Measurements from ENCODE around the gene COX8C. TPM values are rescaled to one million over a fixed set of nuclear protein-coding genes. Genes with fewer than 3 reads are reported as not detected.

COX8C gene
- total and polyA plus RNA-seq, 8 donors = 0.36 to 0.44 (median 0.40) TPM; not detected in 4

DNA sequence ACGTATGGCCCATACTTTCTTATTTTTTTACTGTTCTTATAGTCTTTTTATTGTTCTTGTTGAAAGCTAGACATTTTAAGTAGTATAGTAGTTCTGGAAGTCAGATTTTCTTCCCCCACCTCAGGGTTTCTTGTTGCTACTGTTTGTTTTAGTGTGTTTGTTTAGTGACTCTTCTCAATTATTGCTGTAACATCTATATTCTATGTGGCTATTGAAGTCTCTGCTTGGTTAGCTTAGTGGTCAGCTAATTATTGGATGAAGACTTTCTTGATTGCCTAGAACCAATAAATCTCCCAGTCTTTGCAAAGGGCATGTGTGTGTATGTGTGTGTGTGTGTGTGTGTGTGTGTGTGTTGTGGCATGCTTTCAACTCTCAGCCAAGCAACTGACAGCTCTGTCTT is 49.5 kb downstream of the COX8C start:
- DNase-seq (no peak), ATAC-seq (no peak)
- Histone ChIP-seq H3K36me3 (no peaks in the 10 kb centered on the region), H3K4me3 (no peak overlapping the region), H3K4me1 (no peaks in the 10 kb centered on the region), H3K9me3 (peaks cover 0 to 3% of the 10 kb centered on the region in 2 donors), H3K27me3 (no peaks in the 10 kb centered on the region), H3K27ac (no peak overlapping the region)
- intact Hi-C loops (cut with DNase I) = no loop called here
- TF ChIP-seq, protein P1, sequence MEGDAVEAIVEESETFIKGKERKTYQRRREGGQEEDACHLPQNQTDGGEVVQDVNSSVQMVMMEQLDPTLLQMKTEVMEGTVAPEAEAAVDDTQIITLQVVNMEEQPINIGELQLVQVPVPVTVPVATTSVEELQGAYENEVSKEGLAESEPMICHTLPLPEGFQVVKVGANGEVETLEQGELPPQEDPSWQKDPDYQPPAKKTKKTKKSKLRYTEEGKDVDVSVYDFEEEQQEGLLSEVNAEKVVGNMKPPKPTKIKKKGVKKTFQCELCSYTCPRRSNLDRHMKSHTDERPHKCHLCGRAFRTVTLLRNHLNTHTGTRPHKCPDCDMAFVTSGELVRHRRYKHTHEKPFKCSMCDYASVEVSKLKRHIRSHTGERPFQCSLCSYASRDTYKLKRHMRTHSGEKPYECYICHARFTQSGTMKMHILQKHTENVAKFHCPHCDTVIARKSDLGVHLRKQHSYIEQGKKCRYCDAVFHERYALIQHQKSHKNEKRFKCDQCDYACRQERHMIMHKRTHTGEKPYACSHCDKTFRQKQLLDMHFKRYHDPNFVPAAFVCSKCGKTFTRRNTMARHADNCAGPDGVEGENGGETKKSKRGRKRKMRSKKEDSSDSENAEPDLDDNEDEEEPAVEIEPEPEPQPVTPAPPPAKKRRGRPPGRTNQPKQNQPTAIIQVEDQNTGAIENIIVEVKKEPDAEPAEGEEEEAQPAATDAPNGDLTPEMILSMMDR (IDR thresholded peaks at IDR 0.05) = no peak

Other genes starting within 250 kb of the COX8C start
- gene ITPK1, start 231.3 kb upstream of the COX8C start, total RNA-seq = 100 to 1,000 TPM in 1 of 2 donors, 10 to 100 TPM in 1; 65.6 to 108 TPM
- 10 to 100 TPM; 18.1 to 22.5 (median 20.0) TPM for gene ITPK1, start 231.3 kb upstream of the COX8C start, polyA plus RNA-seq (ENCODE audit: insufficient read length in 6 of 6)
- gene MOAP1, start 162.3 kb upstream of the COX8C start, total RNA-seq = 10 to 100 TPM; 20.3 to 28.9 TPM
- gene MOAP1, start 162.3 kb upstream of the COX8C start, polyA plus RNA-seq (ENCODE audit: insufficient read length in 6 of 6) = 10 to 100 TPM; 31.2 to 37.0 (median 35.3) TPM
- 10 to 100 TPM; 29.1 to 42.7 TPM for gene LYSET, start 161.9 kb upstream of the COX8C start, total RNA-seq
- gene LYSET, start 161.9 kb upstream of the COX8C start, polyA plus RNA-seq (ENCODE audit: insufficient read length in 6 of 6) = 10 to 100 TPM; 21.9 to 24.9 (median 22.7) TPM
- 10 to 100 TPM; 12.2 to 12.9 TPM for gene GON7, start 140.1 kb upstream of the COX8C start, total RNA-seq
- 10 to 100 TPM; 11.7 to 16.5 (median 14.3) TPM for gene GON7, start 140.1 kb upstream of the COX8C start, polyA plus RNA-seq (ENCODE audit: insufficient read length in 6 of 6)
- 10 to 100 TPM; 19.4 to 21.2 TPM for gene UBR7, start 139.9 kb upstream of the COX8C start, total RNA-seq
- 10 to 100 TPM; 28.4 to 37.3 (median 32.4) TPM for gene UBR7, start 139.9 kb upstream of the COX8C start, polyA plus RNA-seq (ENCODE audit: insufficient read length in 6 of 6)
- 10 to 100 TPM; 32.1 to 35.9 TPM for gene BTBD7, start 14.1 kb upstream of the COX8C start, total RNA-seq
- gene BTBD7, start 14.1 kb upstream of the COX8C start, polyA plus RNA-seq (ENCODE audit: insufficient read length in 6 of 6) = 10 to 100 TPM; 37.5 to 42.8 (median 39.5) TPM
- gene UNC79, start 83.8 kb downstream of the COX8C start, total RNA-seq = under 1 TPM; 0.13 to 0.20 TPM
- gene UNC79, start 83.8 kb downstream of the COX8C start, polyA plus RNA-seq (ENCODE audit: insufficient read length in 6 of 6) = under 1 TPM; 0.35 to 0.65 (median 0.49) TPM

Measured in left lung (tissue), 10 donors.